Lower leg skin (tissue), 3 donors: Measurements from ENCODE around the gene RTRAF.

ENCODE experiments used
- CTCF ChIP-seq, 3 donors: fragments of 450-650 bp; IDR thresholded peaks; one replicate each; pipeline ENCODE4 v1.5.1; 2016; ENCODE audit warnings: antibody characterized with exemption in 3 of 3, mild to moderate bottlenecking in 3 of 3, moderate library complexity in 2 of 3
- POLR2A ChIP-seq, 2 donors: fragments of 450-650 bp; IDR thresholded peaks; one replicate each; pipeline ENCODE4 v1.6.1; 2016 to 2017; ENCODE audit warnings: antibody characterized with exemption in 2 of 2, mild to moderate bottlenecking in 1 of 2, moderate library complexity in 1 of 2

GRCh38 chr14:52052288-52052943, 63.1 kb downstream of the RTRAF start:
- TF ChIP-seq CTCF (IDR thresholded peaks at IDR 0.05) (no peak), POLR2A (IDR thresholded peaks at IDR 0.05) (no peak)
